Suprapubic skin (tissue), 4 donors: Measurements from ENCODE around the gene SYT11. TPM values are rescaled to one million over a fixed set of nuclear protein-coding genes. Genes with fewer than 3 reads are reported as not detected.

ENCODE experiments used
- DNase-seq, 2 donors: peaks; one replicate each; pipeline ENCODE4 v3.0.0-alpha.2; 2019; ENCODE audit warnings: low spot score in 2 of 2
- H3K27ac ChIP-seq: fragments of 200-600 bp; sonication (generic); one replicate; pipeline ENCODE4 v1.5.1; 2019
- H3K27me3 ChIP-seq: fragments of 200-600 bp; sonication (generic); one replicate; pipeline ENCODE4 v1.5.1; 2019
- H3K36me3 ChIP-seq: fragments of 200-600 bp; sonication (generic); one replicate; pipeline ENCODE4 v1.5.1; 2019
- H3K4me1 ChIP-seq: fragments of 200-600 bp; sonication (generic); one replicate; pipeline ENCODE4 v1.5.1; 2019
- H3K4me3 ChIP-seq: fragments of 200-600 bp; sonication (generic); one replicate; pipeline ENCODE4 v1.5.1; 2019; ENCODE audit warnings: mild to moderate bottlenecking
- H3K9me3 ChIP-seq: fragments of 200-600 bp; sonication (generic); one replicate; pipeline ENCODE4 v1.5.1; 2019
- CTCF ChIP-seq, 2 donors: fragments of 200-600 bp in 1 of 2; fragments of 450-650 bp in 1 of 2; sonication (generic) in 1 of 2; IDR thresholded peaks; one replicate each; pipeline ENCODE4 v1.5.1; 2016 to 2019; ENCODE audit warnings: antibody characterized with exemption in 2 of 2, mild to moderate bottlenecking in 1 of 2, moderate library complexity in 1 of 2
- EP300 ChIP-seq: sonication (generic); formaldehyde crosslinking; IDR thresholded peaks from one replicate; pipeline ENCODE4 v1.6.1; 2017; ENCODE audit warnings: antibody characterized with exemption
- POLR2A ChIP-seq, 2 donors: fragments of 450-650 bp; IDR thresholded peaks; one replicate each; pipeline ENCODE4 v1.6.1; 2017; ENCODE audit warnings: antibody characterized with exemption in 2 of 2, mild to moderate bottlenecking in 2 of 2, moderate library complexity in 2 of 2
- POLR2AphosphoS5 ChIP-seq, 3 donors: sonication (generic); formaldehyde crosslinking; IDR thresholded peaks; one replicate each; pipeline ENCODE4 v1.6.1; 2017; ENCODE audit warnings: antibody characterized with exemption in 3 of 3
- WGBS: methylation state at CpG from one replicate; pipeline ENCODE4 v1.1.5; 2018; 5-methylcytosine and 5-hydroxymethylcytosine counted together
- total RNA-seq, 4 donors: library from RNA; depleted of rRNA; stranded (reverse); fragments of >200 nt; gene quantifications; one replicate each; pipeline ENCODE4 v1.1.0, GENCODE V29; 2016

SYT11 gene
- total RNA-seq, 4 donors from 2014 or later = 2.2 to 3.3 (median 2.7) TPM

GRCh38 chr1:155884031-155884960 lies 24.9 kb downstream of the SYT11 start:
- 66% methylated on average over 9 of the region's 9 CpGs for WGBS
- no peak for DNase-seq
- Histone ChIP-seq H3K4me3 (no peak overlapping the region), H3K36me3 (no peaks in the 10 kb centered on the region), H3K27ac (no peak overlapping the region), H3K27me3 (no peaks in the 10 kb centered on the region), H3K4me1 (no peaks in the 10 kb centered on the region), H3K9me3 (no peaks in the 10 kb centered on the region)
- no peak for TF ChIP-seq CTCF (IDR thresholded peaks at IDR 0.05)
- no peak for TF ChIP-seq EP300
- TF ChIP-seq POLR2A (IDR thresholded peaks at IDR 0.05) = no peak
- TF ChIP-seq POLR2AphosphoS5 (IDR thresholded peaks at IDR 0.05) = no peak

GRCh38 chr1:155884982-155885381 lies 25.6 kb downstream of the SYT11 start:
- TF ChIP-seq POLR2A (IDR thresholded peaks at IDR 0.05) (no peak), POLR2AphosphoS5 (IDR thresholded peaks at IDR 0.05) (no peak), CTCF (IDR thresholded peaks at IDR 0.05) (no peak), EP300 (no peak)
- H3K27ac ChIP-seq = no peak overlapping the region
- DNase-seq = no peak
- H3K4me1 ChIP-seq = no peaks in the 10 kb centered on the region
- no peaks in the 10 kb centered on the region for H3K27me3 ChIP-seq
- H3K36me3 ChIP-seq = no peaks in the 10 kb centered on the region
- H3K9me3 ChIP-seq = no peaks in the 10 kb centered on the region
- H3K4me3 ChIP-seq = no peak overlapping the region

GRCh38 chr1:155888481-155888880 lies 29.1 kb downstream of the SYT11 start:
- WGBS = 91% methylated on average over 5 of the region's 5 CpGs
- TF ChIP-seq POLR2A (IDR thresholded peaks at IDR 0.05) = no peak
- no peak for TF ChIP-seq CTCF (IDR thresholded peaks at IDR 0.05)
- TF ChIP-seq POLR2AphosphoS5 (IDR thresholded peaks at IDR 0.05) = no peak
- TF ChIP-seq EP300 = no peak
- Histone ChIP-seq H3K9me3 (no peaks in the 10 kb centered on the region), H3K4me1 (peaks cover 9% of the 10 kb centered on the region), H3K27ac (no peak overlapping the region), H3K27me3 (no peaks in the 10 kb centered on the region), H3K36me3 (no peaks in the 10 kb centered on the region), H3K4me3 (no peak overlapping the region)
- no peak for DNase-seq

GRCh38 chr1:155889566-155889965 lies 30.2 kb downstream of the SYT11 start:
- no peak for TF ChIP-seq POLR2AphosphoS5 (IDR thresholded peaks at IDR 0.05)
- no peak for TF ChIP-seq POLR2A (IDR thresholded peaks at IDR 0.05)
- TF ChIP-seq CTCF (IDR thresholded peaks at IDR 0.05) = no peak
- no peak for TF ChIP-seq EP300
- H3K9me3 ChIP-seq = no peaks in the 10 kb centered on the region
- no peak overlapping the region for H3K4me3 ChIP-seq
- H3K36me3 ChIP-seq = no peaks in the 10 kb centered on the region
- no peak overlapping the region for H3K27ac ChIP-seq
- WGBS = 65% methylated on average over 2 of the region's 2 CpGs
- H3K27me3 ChIP-seq = no peaks in the 10 kb centered on the region
- no peak for DNase-seq
- H3K4me1 ChIP-seq = peaks cover 16% of the 10 kb centered on the region

GRCh38 chr1:155890251-155890650 lies 30.9 kb downstream of the SYT11 start:
- Histone ChIP-seq H3K9me3 (no peaks in the 10 kb centered on the region), H3K4me3 (no peak overlapping the region), H3K36me3 (no peaks in the 10 kb centered on the region), H3K27ac (no peak overlapping the region), H3K27me3 (no peaks in the 10 kb centered on the region), H3K4me1 (peaks cover 16% of the 10 kb centered on the region)
- DNase-seq = no peak
- TF ChIP-seq CTCF (IDR thresholded peaks at IDR 0.05) = no peak
- TF ChIP-seq POLR2AphosphoS5 (IDR thresholded peaks at IDR 0.05) = no peak
- TF ChIP-seq EP300 = no peak
- TF ChIP-seq POLR2A (IDR thresholded peaks at IDR 0.05) = no peak
- WGBS = 72% methylated on average over 3 of the region's 3 CpGs
